ENCODE measurements around the gene IQGAP2.

The IQGAP2 gene

DNA sequence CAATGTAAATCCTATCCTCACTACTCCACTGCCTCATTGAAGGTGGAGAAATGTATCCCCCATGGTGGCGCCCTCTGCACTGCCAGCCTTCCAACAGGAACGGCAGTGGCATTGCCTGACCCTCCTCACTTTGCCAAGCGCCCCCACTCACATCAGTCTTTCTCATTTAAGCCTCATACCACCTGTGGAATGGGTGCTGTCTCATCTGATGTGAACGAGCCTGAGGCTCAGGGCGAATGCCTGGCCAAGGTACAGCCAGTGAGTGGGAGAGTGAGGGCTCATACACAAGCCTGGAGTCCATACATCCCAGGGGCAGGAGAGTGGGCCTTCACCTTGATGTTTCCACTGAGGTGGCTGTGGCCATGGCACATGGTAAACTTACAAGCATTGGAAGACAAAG is 209.9 kb downstream of the IQGAP2 start:
- DNase-seq (ENCODE audit: low spot score): no peak

DNA sequence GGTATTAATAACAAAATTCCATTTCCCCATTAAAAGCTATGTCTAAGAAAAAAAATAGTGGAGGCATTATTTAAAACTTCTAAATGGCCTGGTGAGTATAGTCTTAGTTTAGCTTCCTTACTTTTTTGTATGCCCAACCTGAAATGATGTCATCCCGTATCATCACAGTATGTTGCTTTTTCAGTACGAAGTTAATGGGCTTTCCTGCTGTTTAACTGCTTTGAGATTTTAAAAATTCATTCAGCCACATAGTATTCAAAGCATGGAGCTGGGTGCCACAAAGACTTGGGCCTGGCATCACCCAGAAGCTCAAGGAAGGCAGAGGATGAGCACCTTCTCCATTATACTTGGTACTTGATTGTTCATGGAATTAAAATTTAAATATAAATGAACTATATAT is 212.7 kb downstream of the IQGAP2 start:
- no peak for DNase-seq (ENCODE audit: low spot score)

DNA sequence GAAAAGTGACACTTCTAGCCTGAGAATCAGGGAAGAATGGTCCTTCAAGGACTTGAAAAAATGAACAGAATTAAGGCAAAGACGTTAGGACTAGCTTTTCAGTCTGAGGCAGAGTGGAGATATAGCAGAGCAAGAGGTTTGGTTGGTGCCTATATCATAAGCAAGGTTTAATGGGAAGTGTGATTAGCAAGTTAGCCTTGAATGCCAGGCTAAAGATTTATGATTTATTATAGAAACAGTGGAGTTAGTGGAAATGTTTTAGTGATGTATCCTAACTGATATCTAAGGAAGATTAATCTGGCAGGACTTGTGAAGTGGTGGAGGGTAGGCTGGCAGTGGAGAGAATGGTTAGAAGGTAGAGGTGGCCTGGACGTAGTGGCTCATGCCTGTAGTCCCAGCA is 213.1 kb downstream of the IQGAP2 start:
- no peak for DNase-seq (ENCODE audit: low spot score)

DNA sequence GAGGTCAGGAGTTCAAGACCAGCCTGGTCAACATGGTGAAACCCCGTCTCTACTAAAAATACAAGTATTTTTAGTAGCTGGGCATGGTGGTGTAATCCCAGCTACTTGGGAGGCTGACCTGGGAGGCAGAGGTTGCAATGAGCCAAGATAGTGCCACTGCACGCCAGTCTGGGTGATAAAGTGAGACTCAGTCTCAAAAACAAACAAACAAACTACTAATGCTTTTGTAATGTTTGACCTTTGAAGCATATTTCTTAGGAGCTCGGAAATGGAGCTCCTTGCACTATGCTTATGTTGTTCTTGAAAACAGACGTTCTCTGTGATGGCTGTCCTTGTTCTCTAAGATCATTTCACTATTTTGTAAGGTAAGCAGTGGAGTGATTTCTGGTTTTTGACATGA is 214.1 kb downstream of the IQGAP2 start:
- DNase-seq (ENCODE audit: low spot score): no peak

DNA sequence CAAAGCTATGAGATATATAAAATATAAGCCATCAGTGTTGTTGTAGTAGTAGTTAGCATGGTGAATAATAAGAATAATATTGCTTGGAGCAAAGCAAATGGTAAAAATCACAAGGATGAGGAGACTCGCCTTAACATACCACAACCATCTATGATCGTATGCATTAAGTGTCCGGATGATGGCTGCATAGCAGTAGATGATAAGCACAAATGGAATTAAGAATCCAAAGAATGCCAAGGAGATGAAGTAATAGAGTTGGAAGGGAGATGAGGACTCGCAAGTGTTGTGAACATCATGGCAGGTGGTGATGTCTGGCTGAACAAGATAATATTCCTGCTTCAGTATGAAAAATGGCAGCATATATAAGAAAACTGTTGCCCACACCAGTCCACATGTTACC is 214.6 kb downstream of the IQGAP2 start:
- DNase-seq (ENCODE audit: low spot score): no peak

DNA sequence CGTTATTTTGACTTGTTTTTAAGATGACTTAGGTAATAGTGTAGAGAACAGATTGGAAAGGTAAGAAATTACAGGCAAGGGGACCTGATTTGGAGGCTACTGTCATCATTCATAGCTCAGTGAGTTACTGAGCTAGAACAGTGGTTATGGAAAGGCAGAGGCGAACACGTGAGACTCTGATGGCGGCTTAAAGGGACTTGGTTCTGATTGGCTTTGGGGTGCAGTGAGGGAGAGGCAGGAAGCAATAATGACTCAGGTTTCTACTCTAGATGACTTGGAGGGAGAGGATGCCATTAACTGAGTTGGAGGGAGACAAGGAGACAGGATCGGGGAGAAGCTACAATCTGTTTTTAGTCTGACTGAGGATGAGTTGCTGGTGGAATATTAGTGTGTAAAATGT is 217.1 kb downstream of the IQGAP2 start:
- no peak for DNase-seq (ENCODE audit: low spot score)

DNA sequence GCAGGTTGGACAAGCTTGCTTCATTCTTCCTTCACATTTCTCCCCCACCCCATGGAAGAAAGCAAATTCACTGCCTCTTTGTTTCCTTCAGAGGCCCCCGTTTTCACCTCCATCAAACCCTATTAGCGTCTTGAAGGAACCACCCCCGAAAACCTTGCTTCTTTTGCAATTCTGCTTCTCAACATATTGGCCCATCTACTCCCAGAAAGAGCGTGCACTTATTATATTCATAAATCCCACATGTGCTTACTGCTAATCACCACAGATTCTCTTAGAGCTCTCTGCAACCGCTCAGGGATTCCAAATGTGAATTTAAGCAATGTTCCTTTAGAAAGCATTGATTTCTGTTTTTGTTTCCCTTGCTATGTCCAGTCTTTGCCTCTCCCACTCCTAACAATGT is 219.0 kb downstream of the IQGAP2 start:
- no peak for DNase-seq (ENCODE audit: low spot score)

DNA sequence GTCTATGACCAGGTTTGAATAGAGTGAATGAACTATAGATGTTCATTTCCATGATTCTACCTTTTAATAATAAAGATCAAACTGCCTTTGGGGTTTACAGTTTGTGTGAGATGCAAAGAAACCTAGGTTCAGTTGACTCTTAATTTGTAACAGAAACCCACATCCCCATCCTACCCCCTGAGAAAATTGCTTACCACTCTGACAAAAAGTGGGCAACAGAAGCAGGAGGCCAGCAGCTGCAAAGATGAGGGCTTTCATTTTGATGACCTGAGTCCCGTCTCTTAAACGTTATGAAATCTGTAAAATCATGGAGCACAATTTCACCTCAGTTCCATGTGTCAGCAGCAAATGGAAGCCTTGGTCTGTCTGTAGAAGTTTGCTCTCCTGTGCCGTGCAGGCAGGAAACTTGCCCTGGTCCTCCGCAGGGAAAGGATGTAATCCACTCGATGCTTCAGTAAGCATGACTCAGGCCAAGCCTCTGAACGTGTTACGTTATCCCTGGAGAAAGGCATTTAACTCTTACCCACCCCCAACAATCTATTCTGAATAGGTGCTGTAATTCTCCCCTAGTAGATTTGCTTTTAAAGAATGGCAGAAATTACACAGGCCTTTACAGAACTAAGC is 220.0 kb downstream of the IQGAP2 start, which contains the start of gene F2RL2:
Gene F2RL2 (minus strand): TSS at position 431 of the 624 bp plus-strand sequence. CDS start 173 bp downstream, at position 258.
- peak; percentile 74 for DNase-seq (ENCODE audit: low spot score)

DNA sequence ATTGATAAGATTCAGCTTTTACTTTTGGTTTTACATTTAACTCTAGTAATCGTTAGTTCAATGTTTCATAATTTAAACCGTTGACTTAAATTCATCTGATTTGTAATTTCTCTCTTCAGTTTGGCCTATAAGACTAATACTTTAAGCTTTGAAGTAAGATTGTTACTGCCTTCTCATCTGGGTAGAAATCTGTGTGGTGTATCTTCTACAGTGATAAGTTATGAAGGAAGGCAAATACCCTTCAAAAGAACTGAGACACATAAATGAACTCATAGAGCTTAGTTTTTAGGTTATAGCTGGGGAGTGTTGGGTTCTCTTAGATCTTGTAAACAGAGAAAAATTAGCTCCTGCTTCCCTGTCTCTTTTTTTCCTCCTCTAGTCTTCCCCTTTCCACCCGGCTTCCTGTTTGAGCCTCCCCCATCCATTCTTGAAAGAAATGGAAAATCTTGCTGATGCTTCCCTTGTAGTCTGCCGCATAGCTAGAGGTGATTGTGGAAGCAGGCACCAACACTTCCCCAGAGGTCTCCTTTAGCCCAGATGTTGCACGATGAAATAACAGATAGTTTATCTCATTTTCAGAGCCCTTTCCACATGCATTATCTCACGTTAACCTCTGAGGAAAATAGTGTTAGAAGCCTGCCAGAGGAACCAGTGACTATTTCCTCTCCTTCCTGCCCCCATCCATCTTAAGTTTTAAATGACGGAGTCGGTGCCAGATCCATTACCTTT is 222.2 kb downstream of the IQGAP2 start:
- no peak for DNase-seq (ENCODE audit: low spot score)

DNA sequence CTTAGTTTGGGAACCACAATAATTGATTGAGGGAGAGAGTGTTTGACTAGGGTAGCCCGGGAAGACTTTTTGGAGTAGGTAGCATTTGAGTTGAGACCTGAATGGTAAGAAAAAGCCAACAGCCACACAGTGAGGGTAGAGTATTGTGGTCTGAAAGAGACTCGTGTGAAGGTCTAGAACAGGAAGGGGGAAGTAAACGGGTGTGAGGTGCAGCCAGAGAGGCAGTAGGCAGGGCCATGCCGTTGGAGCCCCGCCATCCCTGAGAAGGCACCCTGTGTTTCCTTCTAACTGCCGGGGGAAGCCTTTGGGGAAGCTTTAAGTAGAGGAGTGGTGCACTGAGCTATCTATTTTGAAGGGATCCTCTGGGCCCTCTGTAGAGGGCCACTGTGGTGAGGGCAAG is 223.7 kb downstream of the IQGAP2 start:
- DNase-seq (ENCODE audit: low spot score): no peak

DNA sequence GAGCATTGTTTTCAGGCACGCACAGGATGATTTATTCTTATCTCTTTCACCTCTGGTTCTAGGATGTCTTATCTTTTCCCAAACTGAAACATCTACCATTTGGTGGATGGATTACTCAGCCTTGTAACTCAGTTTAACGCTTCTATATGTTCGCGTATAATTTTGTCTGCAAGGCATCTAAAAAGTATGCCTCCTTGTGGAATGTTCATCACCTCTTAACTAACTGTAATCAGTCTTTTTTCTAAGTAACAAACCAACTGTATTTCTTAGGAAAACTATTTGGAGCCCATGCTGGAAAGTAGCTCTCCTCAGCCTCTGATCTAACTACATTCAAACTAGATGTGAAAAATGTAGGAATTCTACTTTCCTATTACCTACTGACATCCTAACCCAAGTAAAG is 231.6 kb downstream of the IQGAP2 start:
- DNase-seq (ENCODE audit: low spot score): no peak

DNA sequence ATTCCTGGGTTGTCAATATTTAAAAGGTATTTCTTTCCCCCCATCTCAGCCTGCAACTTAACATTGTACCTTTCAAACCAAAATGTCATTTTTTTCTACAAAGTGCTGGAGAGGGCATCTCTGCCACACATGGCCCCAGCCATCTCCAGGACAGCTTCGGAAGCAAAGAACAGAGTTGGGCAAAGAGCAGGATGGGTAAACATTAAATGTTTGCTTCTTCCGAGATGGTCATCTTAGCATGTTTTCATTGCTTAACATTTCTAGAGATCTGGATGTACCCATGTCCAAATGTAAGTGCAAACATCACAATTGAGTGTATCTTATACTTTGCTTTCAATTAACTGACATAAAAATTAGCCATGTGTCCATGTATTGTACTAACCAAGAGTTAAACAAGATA is 234.4 kb downstream of the IQGAP2 start:
- no peak for DNase-seq (ENCODE audit: low spot score)

DNA sequence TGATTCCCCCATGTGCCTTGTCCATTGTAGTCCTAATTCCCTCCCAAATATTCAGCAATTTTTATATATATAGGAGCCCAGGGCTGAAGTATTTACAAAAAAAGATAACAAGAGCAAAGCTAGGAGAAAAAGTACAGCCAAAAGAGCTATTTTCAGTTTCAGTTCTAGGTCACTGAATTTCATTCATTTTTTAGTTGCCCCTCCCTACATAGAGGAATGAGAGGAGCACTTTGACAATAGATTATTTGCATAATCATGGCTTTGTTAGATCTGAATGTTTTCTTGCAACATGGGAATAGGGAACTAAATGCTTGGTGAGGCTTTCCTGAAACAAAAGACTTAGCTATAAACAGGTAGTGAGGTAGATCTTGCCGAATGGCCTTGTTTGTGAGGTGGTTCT is 235.4 kb downstream of the IQGAP2 start:
- DNase-seq (ENCODE audit: low spot score): no peak

DNA sequence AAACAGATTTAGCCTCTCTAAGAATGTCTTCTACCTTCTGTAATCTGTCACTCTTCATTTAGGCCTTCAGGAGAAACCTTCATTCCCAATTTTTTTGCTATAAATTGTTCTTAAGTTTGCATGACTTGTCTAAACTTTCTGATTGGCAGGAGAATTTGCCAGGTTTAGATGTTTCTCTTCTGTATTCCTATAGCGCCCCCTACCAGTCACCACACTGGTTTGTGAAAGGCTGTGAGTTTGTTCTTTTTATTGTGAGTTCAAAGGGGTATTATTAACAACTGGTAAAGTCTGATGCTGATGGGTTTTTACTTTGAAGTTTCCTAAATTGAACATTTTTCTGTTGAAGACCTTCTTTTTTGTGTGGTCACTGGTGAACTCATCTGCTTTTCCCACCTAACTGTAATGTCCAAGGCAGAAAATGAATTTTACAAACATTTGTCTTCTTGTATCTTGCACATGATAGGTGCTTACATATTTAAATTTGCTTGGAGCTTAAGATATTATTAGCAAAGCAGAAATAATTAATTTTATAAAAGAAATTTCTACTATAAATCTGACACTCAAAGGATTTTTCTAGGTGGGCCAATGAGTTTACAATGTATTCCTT is 238.5 kb downstream of the IQGAP2 start:
- DNase-seq (ENCODE audit: low spot score): peak; percentile 86

DNA sequence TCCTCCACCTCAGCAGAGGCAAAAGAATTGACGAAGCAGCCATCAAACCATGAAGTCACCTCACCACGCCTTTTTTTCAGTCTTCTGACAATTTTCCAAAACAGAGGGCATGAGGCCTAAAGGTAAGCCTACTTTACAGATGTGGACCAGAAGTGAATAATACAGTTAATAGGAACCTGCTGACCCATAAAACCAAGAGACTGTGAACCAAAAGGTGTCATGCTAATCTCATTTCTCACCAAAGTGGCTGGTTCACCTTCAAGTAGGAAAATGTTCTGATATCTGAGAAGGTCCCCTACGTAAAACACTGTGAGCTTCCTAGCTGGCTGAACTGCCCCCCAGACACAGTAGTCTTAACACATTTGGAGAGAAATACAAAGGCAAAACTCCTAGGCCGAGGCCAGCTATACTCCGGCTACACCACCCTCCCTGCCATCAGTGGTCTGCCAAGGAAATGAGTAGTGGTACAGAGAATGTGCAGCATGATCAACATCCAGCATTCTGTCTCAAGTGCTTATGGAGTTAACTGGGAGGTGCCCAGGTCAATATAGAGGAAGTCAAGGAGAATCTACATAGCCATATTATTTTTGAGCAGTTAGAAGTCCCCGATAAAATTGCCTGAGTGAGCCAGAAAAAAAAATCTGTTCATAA is 239.4 kb downstream of the IQGAP2 start:
- peak; percentile 60 for DNase-seq (ENCODE audit: low spot score)

DNA sequence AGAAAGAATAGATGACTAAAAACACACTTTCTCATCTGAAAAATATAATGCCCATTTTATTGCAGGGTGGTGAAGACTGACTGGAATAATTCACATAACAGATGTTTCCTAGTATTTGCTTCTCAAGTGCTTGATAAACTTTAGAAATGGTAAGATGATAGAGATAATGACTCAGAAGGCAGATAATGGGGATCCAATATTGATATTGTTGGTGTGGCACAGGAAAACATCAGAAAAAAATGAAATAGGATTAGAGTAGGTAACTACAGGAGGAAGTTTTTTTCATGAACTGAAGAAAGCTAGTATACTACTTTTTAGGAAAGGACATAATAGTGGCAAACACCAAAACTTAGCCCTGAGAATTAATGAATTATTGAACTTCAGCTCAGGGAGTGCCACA is 240.3 kb downstream of the IQGAP2 start:
- no peak for DNase-seq (ENCODE audit: low spot score)

DNA sequence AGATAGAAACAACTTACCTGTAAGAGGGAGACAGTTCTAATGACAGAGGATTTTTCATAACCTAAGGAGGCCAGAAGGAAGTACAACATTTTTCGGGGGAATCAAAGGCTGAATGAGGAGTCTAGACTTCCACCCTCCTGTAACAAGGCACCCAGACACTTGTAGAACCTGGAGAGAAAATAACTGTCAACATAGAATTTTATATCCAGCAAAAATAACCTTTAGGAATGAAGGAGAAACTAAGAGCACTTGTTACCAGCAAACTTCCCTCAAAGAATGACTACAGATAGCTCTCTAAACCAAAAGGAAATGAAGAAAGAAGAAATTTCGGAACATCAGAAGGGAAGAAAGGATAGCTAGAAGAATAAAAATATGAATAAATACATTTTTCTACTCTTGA is 246.1 kb downstream of the IQGAP2 start:
- no peak for DNase-seq (ENCODE audit: low spot score)

DNA sequence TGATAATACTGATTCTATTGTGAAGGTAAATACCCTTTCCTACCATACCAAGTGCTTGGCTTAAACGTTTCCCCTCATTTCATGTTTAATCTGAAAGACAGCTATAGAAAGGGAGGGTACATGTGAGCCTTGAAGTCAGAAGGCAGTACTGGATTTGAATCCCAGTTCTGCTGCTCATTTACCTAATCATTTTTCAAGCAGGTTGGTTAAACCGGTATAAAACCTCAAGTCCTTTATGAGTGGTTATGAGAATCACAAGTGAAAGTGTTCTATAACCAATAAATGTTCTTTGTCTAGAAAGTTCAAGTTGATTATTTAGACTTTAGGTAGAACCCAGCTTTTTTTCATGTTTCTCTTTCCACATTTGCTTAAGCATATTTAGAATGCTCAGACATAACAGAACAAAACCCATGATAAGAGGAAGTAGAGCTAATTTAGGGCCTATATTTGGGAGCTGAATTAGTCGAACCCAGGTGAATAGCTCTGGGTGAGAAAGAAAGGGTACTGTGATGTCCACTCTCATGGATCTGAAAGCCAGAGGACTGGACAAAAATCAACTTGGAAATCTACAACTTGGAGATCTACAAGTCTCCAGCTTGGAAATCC is 249.8 kb downstream of the IQGAP2 start:
- DNase-seq (ENCODE audit: low spot score): no peak

DNA sequence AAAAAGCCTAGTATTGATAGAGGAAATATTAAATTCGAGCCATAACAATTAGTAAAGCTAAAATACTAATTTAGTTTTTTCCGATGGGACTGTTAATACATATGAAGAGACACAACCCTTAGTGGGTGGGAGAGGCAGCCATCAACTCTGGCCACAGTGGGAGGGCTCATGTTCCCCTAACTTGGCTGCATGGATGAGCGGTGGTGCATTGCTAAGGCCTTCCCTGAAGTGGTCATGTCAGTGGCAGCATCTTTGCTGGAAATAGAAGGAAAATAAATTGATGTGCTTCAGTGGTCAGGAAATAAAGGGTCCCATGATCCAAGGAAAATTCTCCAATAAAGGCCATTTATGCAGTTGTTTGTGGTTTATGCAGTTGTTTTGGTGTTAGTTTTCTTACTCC is 254.0 kb downstream of the IQGAP2 start:
- no peak for DNase-seq (ENCODE audit: low spot score)

DNA sequence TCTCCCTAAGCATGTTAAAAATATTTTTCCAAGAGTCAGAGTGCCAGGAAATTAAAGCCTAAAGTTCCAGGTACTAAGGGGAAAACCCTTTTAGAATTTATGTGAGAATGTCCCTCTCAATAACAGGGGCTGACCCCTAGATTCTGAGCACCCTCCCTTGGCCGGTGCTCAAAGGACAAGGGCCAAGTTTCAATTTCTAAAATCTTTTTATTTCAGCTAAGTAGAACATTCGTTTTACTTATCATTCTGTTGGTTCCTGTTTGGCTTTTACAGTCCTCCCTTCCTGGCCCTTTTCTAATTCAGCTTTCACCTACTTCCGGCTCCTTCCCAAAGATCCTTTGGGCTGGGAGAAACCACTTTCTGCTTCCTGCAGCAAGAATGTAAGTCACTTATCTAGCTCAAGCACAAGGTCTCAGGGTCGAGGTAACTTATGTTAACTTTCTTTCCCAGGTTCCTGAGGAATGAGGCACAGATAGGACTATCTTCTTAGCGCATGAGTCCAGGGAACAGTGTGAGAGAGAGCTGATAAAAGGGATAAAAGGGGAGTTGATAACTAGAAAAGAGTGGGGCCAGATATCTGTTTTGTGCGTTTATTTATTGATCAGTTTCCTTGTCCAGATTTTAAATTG is 254.7 kb downstream of the IQGAP2 start:
- no peak for DNase-seq (ENCODE audit: low spot score)

DNA sequence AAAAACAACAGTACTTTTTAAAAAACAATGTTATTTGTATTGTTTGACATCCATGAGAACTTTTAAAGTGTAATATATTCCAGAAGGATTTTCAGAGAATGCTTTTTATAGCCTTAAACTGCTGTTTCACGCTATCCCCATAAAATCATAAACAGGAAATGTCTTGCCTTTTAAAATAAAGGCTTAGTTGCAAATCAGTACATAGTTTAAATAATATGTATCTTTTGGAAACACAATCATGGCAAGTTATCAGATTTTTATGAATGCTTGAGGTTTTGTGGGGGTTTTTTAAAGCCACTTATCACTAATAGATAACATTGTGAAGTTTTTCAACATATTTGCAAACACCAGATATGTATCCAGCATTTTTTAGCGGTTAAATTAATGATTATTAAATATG is 257.3 kb downstream of the IQGAP2 start:
- no peak for DNase-seq (ENCODE audit: low spot score)

DNA sequence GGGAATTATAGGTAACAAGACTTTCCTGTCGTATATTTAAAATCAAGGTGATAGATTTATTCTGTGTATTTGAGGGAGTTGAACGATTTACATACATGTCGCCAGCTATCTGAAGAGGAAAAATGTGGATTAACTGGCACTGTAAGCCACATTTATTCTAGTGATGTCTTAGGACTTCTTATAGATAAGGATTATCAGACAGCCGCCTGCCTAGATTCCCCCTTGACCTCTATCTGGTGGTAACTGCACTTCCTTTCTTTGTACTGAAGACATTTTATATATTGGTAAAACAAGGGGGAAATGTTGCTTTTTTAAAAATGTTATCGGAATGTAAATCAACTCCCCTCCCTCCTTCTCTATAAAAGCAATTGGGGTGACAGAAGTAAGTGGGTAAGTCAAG is 259.4 kb downstream of the IQGAP2 start:
- no peak for DNase-seq (ENCODE audit: low spot score)

Measured in kidney capillary endothelial cell (primary cell).